HS-27A (cell line): ENCODE results near the gene NTM.
"Not testable (repeated sequence)": the region's sequence is repeated elsewhere in the genome, so short reads cannot be mapped to it uniquely, and the experiment has no call there.

Experiments
- DNase-seq: peaks from one replicate; pipeline ENCODE4 v3.0.0-alpha.2; 2012; ENCODE audit warnings: low read depth, missing footprints

NTM gene

GRCh38 chr11:131668500-131669400, 298.3 kb downstream of the NTM start:
- no peak for DNase-seq

GRCh38 chr11:131669401-131669780, 299.0 kb downstream of the NTM start:
- no peak for DNase-seq

- no peak for DNase-seq
Observed at GRCh38 chr11:131670876-131671275, 300.5 kb downstream of the NTM start.

- no peak for DNase-seq
Observed at GRCh38 chr11:131671320-131671719, 300.9 kb downstream of the NTM start.

GRCh38 chr11:131671734-131672133, 301.3 kb downstream of the NTM start:
- DNase-seq, result no peak

GRCh38 chr11:131672191-131672590, 301.8 kb downstream of the NTM start:
- no peak for DNase-seq

- DNase-seq, result no peak
Observed at GRCh38 chr11:131674051-131674755, 303.8 kb downstream of the NTM start.

GRCh38 chr11:131675121-131675888, 304.9 kb downstream of the NTM start:
- DNase-seq, result no peak

- no peak for DNase-seq
Observed at GRCh38 chr11:131677828-131678470, 307.5 kb downstream of the NTM start.

GRCh38 chr11:131678658-131679340, 308.4 kb downstream of the NTM start:
- no peak for DNase-seq

- not testable (repeated sequence) for DNase-seq
Observed at GRCh38 chr11:131680448-131680847, 310.0 kb downstream of the NTM start.

- DNase-seq, result no peak
Observed at GRCh38 chr11:131681920-131682319, 311.5 kb downstream of the NTM start.

GRCh38 chr11:131682373-131683015, 312.1 kb downstream of the NTM start:
- no peak for DNase-seq

GRCh38 chr11:131683131-131683530, 312.7 kb downstream of the NTM start:
- DNase-seq, result no peak

GRCh38 chr11:131683666-131684065, 313.3 kb downstream of the NTM start:
- DNase-seq, result no peak

- no peak for DNase-seq
Observed at GRCh38 chr11:131684111-131685060, 314.0 kb downstream of the NTM start.

GRCh38 chr11:131685206-131685605, 314.8 kb downstream of the NTM start:
- DNase-seq, result no peak

- DNase-seq, result no peak
Observed at GRCh38 chr11:131685906-131686305, 315.5 kb downstream of the NTM start.

GRCh38 chr11:131686836-131687235, 316.4 kb downstream of the NTM start:
- DNase-seq, result no peak
